ENCODE measurements around the gene TOR1A. TPM values are rescaled to one million over a fixed set of nuclear protein-coding genes. Genes with fewer than 3 reads are reported as not detected.

Gene TOR1A
- total RNA-seq, 1 donor from 2014 or later = 63.5 TPM

DNA sequence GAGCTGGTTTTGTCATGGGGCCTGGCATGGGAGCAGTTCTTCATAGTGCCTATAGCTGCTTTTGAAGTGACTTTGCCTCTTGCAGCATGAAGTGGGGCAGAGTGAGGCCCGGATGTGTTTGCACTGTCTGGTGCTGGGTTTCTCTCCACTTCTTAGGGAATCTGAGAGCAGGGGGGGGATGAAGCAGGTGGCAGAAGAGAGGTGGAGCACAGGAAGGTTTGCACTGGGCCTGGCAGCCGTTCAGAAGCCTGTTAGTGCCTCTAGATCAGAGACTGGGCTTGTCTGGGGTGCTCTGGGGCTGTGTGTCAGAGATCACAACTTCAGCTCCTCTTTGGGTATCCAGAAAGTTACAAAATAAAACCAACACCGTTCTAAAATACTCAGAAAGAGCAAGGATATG lies 29.7 kb upstream of the TOR1A start:
- intact Hi-C loops (cut with micrococcal nuclease) = no loop called here

DNA sequence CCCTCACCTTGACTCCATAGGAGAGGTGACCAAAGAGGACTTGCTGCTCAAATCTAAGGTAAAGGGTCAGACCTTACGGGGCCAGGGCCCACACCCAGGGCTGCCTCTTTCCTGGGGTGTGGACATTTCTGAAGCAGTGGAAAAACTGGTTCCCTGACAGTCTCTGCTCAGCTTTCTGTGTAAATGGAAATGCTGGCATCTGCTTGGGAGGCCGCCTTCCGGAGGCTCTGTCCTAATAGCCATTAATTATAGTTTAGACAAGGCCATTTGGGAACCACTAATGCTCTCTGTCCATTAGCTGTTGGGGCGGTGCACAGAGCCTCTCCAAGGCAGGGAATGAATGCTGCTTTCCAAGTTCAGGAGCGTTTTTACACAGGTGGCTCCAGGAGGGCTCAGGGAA lies 28.6 kb upstream of the TOR1A start:
- intact Hi-C loops (cut with micrococcal nuclease) = no loop called here

- intact Hi-C loops (cut with micrococcal nuclease) = no loop called here
These were observed 27.9 kb upstream of the TOR1A start for GRCh38 chr9:129851821-129852220.

DNA sequence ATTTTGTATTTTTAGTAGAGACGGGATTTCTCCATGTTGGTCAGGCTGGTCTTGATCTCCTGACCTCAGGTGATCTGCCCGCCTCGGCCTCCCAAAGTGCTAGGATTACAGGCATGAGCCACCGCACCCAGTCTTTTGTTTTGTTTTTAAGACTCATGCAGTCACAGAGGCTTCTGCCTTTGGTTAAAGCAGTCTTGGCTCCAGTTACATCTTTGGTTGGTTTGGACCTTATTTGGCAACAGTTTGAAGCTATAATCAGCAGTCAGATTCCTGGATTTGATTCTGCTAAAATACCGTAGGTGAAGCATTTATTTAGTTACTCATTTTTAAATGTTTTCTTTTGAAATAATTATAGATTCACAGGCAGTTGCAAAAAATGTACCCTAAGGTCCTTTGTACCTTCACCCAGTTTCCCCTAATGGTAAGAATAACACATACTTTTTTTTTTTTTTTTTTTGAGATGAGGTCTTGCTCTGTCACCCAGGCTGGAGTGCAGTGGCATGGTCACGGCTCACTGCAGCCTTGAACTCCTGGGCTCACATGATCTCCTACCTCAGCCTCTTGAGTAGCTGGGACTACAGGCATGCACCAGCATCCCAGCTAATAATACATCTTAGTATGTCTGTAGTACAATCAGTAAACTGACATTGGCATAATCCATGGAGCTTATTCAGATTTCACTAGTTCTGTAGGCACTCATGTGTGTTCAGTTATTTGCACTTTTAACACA lies 27.1 kb upstream of the TOR1A start:
- intact Hi-C loops (cut with micrococcal nuclease) = no loop called here

GRCh38 chr9:129849901-129850300 lies 26.0 kb upstream of the TOR1A start:
- intact Hi-C loops (cut with micrococcal nuclease) = no loop called here

DNA sequence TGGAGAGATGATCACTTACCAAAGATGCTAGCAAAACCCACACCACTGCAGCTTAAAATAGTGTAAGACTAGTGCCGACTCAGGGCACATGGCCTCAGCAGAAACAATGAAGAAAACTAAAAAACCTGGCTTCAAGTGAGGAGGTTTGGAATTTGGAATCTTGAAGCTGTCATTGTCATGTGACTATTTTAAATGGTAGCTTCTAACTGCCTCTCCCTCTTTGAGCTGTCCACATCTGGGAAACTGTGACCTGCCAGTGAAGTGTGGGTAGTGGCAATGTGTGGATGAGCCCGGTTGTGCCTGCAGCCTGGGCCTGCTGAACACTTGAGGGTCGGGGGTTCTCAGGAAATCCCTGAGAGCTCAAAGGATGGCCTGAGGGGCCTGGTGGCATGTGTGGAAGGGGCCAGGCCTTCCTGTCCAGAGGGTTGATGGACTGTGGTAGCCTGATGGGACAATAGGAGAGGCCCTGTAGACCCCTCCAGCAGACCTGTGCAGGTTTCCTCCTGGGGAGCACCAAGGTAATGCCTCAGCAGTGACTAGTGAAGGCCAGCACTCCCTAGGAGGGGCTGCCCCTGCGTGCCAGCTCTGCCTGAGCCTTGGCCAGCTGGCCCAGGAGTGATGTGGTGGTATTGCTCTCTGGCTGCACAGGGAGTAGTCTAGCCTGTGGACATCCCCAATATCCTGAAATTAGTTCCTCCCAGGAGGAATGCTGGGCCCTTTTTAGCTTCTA lies 24.9 kb upstream of the TOR1A start:
- intact Hi-C loops (cut with micrococcal nuclease) = no loop called here

DNA sequence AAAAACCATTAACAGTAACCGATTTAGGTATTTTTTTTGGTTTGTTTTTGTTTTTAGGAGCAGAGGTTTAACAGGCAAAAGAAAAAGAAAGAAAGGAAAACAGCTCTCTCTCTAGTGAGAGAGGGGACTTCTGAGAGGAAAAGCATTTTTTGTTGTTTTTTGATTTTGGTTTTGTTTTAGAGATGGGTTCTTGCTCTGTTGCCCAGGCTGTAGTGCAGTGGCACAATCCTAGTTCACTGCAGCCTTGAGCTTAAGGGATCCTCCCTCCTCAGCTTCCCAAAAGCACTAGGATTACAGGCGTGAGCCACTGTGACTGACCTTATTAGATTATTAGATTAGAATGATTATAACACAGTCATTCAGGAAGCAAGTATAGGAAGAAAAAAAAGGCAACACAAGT lies 21.4 kb upstream of the TOR1A start:
- intact Hi-C loops (cut with micrococcal nuclease) = loop anchor here (1.0 kb wide), 1 partner anchor 10 kb away; the partner anchor contains the start of genes C9orf78 and USP20

- intact Hi-C loops (cut with micrococcal nuclease) = no loop called here
These were observed 17.1 kb upstream of the TOR1A start for GRCh38 chr9:129841071-129841470.

DNA sequence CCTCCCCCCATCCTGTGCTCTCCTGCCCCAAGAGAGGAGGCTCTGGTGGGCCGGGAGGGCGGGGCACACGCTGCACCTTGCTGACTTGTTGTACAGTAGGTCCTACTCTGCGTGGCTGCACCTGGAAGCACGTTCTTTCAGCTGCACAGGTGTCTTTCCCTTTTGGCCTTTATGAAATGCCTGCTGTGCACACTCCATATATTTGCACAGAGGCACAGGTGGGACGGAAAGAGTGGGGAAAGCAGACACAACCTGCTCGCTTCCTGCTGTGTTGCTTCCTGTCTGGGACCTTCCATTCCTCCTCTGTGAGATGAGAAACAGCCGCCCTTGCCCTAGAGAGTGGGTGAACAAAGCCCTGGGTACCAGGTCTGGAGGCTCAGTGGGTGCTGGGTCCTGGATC lies 16.1 kb upstream of the TOR1A start:
- intact Hi-C loops (cut with micrococcal nuclease) = no loop called here

GRCh38 chr9:129839324-129840023 lies 15.5 kb upstream of the TOR1A start:
- intact Hi-C loops (cut with micrococcal nuclease) = no loop called here

DNA sequence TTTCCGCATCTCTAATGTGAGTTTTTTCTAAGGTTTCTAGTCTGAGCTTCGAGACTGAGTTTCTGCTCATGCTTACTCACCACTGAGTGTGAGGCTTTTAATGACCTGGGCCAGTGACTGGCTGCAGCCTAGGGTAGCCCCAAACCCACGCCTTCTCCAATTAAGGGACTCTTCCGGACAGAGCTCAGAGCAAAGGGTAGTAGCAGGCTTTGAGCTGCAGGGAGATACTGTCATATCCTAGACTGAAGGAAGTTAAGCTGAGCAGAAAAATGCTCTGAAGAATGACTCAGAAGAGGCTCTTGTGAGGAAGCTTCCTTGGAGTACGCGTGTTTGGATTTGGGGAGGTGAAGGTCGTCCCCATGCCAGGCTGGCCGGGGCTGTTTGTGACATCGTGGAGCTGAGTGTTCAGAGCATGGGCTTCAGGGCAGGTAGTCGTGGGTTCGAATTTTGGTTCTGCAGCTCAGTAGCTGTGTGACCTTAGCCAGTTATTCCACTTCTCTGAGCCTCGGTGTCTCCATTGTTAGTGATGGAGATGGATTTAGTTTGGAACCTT lies 14.8 kb upstream of the TOR1A start:
- intact Hi-C loops (cut with micrococcal nuclease) = no loop called here

DNA sequence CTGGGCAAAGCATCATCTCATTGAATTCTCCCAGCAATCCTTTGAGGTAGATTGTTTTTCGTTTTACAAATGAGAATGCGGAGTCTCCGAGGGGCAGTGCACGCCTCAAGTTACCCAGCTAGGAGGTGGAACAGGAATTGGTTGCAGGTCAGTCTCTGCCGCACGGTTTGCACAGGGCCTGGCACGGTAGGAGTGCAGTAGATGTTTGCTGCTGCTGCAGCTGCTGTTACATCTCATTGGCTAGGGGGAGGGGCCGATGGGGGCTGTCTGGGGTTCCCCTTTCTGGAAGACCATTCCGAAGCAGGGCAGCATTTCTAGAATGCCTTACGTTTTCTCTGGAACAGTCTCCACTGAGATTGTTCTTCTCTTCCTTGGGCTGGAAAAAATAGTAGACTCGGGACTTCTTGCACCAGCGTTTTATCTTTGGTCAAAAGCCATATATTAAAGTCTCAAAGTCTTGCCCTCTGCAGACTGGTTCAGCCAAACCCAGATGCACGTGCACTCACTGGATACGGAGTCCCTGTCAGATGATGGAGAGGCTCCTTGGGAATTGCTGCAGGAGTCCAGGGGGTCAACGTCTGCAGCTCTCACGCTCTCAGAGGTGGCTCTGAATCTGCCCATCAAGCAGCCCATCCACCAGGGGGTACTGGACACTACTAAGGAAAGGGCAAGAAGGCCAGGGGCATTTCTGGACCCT lies 12.5 kb upstream of the TOR1A start:
- intact Hi-C loops (cut with micrococcal nuclease) = no loop called here

GRCh38 chr9:129835860-129836223 lies 11.9 kb upstream of the TOR1A start:
- intact Hi-C loops (cut with micrococcal nuclease) = loop anchor here (1.0 to 2.0 kb wide), 14 partner anchors 9 to 755 kb away; partner anchors contain the start of genes DOLPP1, GPR107, NTMT1 and TOR1A

DNA sequence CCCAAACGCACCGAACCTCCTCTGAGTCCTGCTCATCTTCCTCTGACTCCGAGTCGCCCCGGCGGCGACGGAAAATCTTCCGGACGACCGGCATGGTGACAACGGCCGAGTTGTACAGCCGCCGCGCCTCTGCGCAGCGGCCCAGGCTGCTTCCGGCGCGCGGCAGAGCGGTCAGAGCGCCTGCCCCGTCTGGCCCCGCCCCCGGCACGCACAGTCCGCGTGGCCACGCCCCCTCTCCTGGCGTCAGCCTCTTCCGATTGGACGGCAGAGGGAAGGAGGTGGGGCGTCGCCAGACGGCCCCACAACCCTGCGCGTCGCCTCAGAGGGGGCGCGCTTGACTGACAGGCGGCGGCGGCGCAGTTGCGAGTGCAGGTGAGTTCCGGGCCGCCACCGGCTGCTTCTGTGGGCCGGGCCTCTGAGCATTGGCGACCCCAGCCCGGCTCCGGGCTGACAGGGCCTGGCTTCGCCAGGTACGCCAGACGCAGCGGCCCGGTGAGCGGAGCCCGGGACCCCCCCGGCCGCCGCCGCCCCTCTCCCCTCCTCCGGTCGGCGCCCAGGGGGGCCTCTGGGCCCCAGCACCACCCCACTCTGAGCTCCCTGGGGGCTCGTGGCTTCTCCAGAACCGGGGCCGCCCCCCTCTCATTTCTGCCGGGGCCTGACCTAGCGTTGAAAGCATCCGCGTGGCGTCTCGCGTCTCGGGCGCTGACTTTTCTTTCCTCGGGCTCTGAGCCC lies 11.4 kb upstream of the TOR1A start, which contains the start of the genes C9orf78 and USP20:
Gene C9orf78, minus strand, starts transcription at position 148 of the 732 bp plus-strand sequence. Its CDS starts 54 bp downstream, at position 94.
Gene USP20, plus strand, starts transcription at position 331 of the 732 bp plus-strand sequence. CDS start 17,098 bp downstream, outside the sequence.
- intact Hi-C loops (cut with micrococcal nuclease) = loop anchor here (1.0 to 2.0 kb wide), 14 partner anchors 10 to 754 kb away; partner anchors contain the start of genes DOLPP1, GPR107, NTMT1 and TOR1A

DNA sequence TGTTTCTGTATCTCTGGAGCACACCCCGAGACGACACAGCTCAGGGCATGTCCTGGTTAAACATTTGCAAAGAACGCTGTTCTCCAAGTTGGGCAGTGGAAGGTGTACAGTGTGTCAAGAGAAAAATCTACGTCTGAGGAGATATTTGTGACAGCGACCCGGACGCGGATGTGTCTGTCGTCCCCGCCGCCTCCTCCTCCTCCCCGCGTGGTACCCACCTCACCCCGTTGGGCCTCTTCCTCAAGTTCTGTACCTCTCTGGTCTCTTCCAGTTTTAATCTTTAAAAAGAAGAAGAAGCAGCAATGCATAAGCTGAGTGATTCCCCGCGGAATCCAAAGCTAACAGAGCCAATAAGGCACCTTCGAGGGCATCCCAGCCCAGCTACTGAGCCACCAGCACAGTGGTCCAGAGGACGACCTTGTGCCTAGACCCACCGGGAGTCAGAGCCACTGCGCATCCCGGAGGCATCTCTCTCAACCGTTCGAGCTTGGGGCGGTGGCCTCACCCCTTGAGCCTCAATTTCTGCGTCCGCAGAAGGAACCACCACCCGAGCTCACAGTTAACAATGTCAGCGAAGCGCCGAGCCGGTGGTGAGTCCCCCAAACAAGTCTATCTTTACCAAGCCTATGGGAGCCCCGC lies 10.7 kb upstream of the TOR1A start:
- intact Hi-C loops (cut with micrococcal nuclease) = loop anchor here (1.0 to 2.0 kb wide), 14 partner anchors 10 to 753 kb away; partner anchors contain the start of genes DOLPP1, GPR107, NTMT1 and TOR1A

DNA sequence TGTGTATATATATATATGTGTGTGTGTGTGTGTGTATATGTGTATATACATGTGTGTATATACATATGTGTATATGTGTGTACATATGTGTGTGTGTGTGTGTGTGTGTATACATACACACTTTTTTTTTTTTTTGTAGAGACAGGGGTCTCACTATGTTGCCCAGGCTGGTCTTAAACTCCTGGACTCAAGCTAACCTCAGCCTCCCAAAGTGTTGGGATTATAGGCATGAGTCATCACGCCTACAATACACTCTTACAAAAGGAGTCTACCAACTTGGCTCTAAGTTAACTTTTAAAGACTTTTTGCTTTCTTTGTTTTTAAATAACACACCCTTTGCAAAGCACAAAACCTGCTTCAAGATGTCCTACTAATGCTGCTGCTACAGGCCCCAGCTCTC lies 9.0 kb upstream of the TOR1A start:
- intact Hi-C loops (cut with micrococcal nuclease) = no loop called here

DNA sequence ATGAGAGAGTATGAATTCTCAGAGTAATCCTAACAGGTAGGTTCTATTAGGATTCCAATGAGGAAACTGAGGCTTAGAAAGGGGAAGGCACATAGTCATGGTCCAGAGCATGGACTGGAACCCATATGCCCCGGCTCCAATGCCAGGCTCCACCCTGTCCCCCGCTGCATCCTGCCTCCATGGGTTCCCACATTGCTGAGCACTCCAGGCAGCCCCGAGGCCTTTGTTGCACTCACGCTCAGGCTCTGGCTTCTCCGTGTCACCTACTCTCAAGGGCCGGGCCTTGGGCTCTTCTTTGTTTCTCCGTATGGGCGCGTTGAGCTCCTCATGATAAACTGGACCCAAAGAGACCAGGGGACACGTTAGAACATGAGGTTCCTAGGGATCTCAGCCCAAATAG lies 5.0 kb upstream of the TOR1A start:
- intact Hi-C loops (cut with micrococcal nuclease) = no loop called here

DNA sequence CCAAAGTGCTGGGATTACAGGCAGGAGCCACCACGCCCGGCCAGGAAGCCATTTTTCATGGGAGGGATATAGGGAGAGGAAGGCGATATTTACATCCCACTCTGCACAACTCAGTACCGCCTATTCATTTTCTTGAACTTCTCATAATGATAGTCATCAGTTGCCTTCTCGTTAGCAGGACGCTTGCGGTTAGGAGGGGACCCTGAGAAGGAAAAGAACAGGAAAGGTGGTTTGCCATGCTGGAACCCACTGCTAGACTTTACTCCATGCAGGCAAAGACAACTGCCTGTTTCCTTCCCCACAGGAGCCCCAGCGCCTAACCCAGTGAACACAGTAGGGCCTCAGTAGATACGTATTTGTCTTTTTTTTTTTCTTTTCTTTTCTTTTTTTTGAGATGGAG lies 4.1 kb upstream of the TOR1A start:
- intact Hi-C loops (cut with micrococcal nuclease) = no loop called here

DNA sequence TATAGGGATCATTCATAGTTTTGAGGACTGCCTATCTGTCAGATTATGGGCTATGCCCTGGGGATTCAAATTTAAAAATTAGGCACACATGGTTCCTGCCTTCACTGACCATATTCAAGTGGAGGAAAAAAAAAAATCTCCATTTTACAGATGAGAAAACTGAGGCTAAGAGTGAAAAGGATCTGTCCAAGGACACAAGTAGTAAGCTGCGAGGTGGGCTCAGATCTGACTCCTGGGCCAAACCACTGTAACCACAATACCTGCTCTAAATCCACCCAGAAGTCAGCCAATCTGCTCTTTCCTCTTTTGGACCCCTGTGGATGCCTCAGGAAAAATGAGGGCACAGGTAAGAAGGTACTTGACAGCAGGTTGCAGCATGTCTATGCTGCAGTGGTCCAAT lies 2.8 kb upstream of the TOR1A start:
- intact Hi-C loops (cut with micrococcal nuclease) = no loop called here

- intact Hi-C loops (cut with micrococcal nuclease) = no loop called here
These were observed 2.4 kb upstream of the TOR1A start for GRCh38 chr9:129826344-129826743.
